NT2/D1 (cell line): Measurements from ENCODE around the gene FOXO6.
A peak's percentile ranks its signal among the peaks of the same experiment; 100 is the strongest.

Experiments
- DNase-seq: peaks from one replicate; pipeline ENCODE4 v3.0.0-alpha.2; 2011; ENCODE audit warnings: low read depth, low spot score
- H3K27me3 ChIP-seq: 2 replicates; pipeline ENCODE4 v1.6.0; 2011; ENCODE audit warnings: mild to moderate bottlenecking; ENCODE audit not compliant: insufficient read length, insufficient read depth
- H3K36me3 ChIP-seq: 2 replicates; pipeline ENCODE4 v1.6.1; 2011; ENCODE audit warnings: mild to moderate bottlenecking, low read length, mixed read lengths; ENCODE audit not compliant: insufficient read depth, insufficient read length
- H3K4me1 ChIP-seq: 2 replicates; pipeline ENCODE4 v1.5.1; 2011; ENCODE audit not compliant: insufficient read depth, insufficient read length
- H3K4me3 ChIP-seq: 2 replicates; pipeline ENCODE4 v1.5.1; 2011; ENCODE audit warnings: low read depth; ENCODE audit not compliant: insufficient read length
- H3K9ac ChIP-seq: 2 replicates; pipeline ENCODE4 v1.6.0; 2011; ENCODE audit warnings: low read depth; ENCODE audit not compliant: insufficient read length
- H3K9me3 ChIP-seq: 2 replicates; pipeline ENCODE4 v1.5.1; 2011; ENCODE audit warnings: mild to moderate bottlenecking, low read length; ENCODE audit not compliant: insufficient read depth
- SUZ12 ChIP-seq: IDR thresholded peaks from 2 replicates; pipeline ENCODE4 v1.6.1; 2011; ENCODE audit not compliant: insufficient read length, insufficient read depth; ENCODE audit errors: extremely low read depth
- YY1 ChIP-seq: IDR thresholded peaks from 2 replicates; pipeline ENCODE4 v1.6.1; 2011; ENCODE audit not compliant: insufficient read length, insufficient read depth
- ZNF274 ChIP-seq: IDR thresholded peaks from 2 replicates; pipeline ENCODE4 v1.6.1; 2011; ENCODE audit warnings: mild to moderate bottlenecking, low read depth, low read length

Gene FOXO6

DNA sequence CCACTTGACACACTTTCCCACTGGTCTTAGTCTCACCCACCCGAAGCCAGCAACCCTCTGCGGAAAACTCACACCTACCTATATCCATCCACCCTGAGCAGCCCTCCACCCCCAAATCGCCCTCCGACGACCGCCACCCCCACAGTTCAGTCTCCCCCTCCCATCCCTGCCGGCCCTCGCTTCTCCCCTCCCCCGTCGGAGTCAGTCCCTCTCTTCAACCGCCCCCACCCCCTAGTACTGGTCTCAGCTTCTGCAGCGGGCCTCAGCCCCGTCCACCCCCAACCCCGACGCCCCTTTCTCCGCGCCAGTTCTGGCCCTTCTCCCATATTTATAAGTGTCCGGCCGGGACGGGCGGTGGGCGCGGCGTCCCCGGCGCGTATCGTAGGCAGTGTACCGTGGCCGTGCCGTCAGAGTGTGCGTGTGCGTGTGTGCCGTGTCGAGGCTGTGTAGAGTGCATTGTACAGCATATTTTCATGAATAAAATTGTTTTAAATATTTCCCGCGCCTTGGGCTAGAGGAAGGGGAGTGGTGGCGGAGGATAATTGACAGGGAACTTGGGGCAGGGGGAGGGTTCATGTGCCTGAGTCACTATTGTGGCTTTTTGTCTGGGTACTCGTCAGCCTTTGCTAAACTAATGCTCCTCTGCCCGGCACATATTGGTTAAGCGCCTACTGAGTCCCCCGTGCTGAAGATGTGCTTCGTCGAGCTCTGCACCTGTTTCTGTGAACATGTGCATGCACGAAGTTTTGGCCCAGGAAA, 22.0 kb downstream of the FOXO6 start:
- Histone ChIP-seq H3K36me3 (peaks cover 8% of the 10 kb centered on the region), H3K9me3 (no peaks in the 10 kb centered on the region), H3K4me3 (peak overlapping the region; percentile 69), H3K27me3 (peaks cover 74% of the 10 kb centered on the region), H3K4me1 (peaks cover 39% of the 10 kb centered on the region), H3K9ac (peak overlapping the region; percentile 88)
- no peak for DNase-seq
- no peak for TF ChIP-seq ZNF274
- TF ChIP-seq YY1: no peak
- no peak for TF ChIP-seq SUZ12

DNA sequence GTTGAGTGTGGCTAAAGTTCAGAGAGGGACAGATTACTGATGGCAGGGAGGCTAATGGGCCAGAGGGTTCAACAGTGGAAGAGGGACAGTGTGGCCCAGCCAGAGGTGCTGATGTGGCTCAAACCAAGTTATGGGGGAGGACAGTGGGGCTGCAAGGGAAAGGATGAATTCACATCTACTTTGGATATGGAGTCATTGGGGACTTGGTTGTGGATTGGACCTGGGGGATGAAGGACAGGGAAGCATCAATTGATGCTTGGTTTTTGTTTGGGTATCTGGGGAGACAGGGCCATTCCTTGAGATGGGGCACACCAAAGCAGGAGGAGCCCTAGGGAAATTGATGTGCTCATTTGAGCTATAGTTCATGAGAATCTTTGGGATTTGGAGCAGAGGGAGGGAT, 23.3 kb downstream of the FOXO6 start:
- Histone ChIP-seq H3K27me3 (peaks cover 69% of the 10 kb centered on the region), H3K4me1 (peaks cover 44% of the 10 kb centered on the region), H3K4me3 (no peak overlapping the region), H3K9ac (no peak overlapping the region), H3K36me3 (no peaks in the 10 kb centered on the region), H3K9me3 (no peaks in the 10 kb centered on the region)
- no peak for TF ChIP-seq ZNF274
- no peak for TF ChIP-seq SUZ12
- TF ChIP-seq YY1: no peak
- DNase-seq: no peak

GRCh38 chr1:41385398-41386195, 24.4 kb downstream of the FOXO6 start:
- Histone ChIP-seq H3K4me1 (peaks cover 38% of the 10 kb centered on the region), H3K9me3 (no peaks in the 10 kb centered on the region), H3K4me3 (no peak overlapping the region), H3K9ac (peak overlapping the region; percentile 46), H3K36me3 (no peaks in the 10 kb centered on the region), H3K27me3 (peaks cover 59% of the 10 kb centered on the region)
- DNase-seq: no peak
- TF ChIP-seq YY1: no peak
- TF ChIP-seq ZNF274: no peak
- no peak for TF ChIP-seq SUZ12

DNA sequence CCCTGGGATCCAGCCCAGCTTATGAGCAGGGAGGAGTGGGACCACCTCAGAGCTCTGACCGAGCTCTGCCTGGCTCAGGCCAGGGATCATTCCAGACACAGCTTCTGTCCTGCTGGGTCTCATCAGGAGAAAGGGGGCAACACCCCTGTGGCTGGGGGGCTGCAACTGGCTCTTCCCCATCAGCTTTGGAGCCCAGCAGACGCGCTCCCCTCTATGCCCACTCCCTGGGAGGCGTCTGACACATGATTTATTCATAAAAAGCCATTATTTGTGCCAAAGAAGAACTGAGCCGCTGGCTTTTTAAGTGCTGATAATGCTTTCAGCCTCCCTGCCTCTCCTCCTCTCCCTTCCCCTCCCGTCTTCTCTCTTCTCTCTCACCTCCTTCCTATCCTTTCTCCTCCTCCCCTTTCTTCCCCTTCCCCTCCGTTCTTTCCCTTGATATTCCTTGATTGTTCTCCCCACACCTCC, 25.0 kb downstream of the FOXO6 start:
- Histone ChIP-seq H3K4me1 (peaks cover 35% of the 10 kb centered on the region), H3K27me3 (peaks cover 53% of the 10 kb centered on the region), H3K9ac (peak overlapping the region; percentile 46), H3K36me3 (no peaks in the 10 kb centered on the region), H3K9me3 (no peaks in the 10 kb centered on the region), H3K4me3 (no peak overlapping the region)
- no peak for DNase-seq
- no peak for TF ChIP-seq YY1

- H3K36me3 ChIP-seq: no peaks in the 10 kb centered on the region
- H3K27me3 ChIP-seq: peaks cover 49% of the 10 kb centered on the region
- TF ChIP-seq YY1: no peak
- no peak for TF ChIP-seq SUZ12
- peak; percentile 93 for DNase-seq
- peaks cover 37% of the 10 kb centered on the region for H3K4me1 ChIP-seq
- H3K9me3 ChIP-seq: no peaks in the 10 kb centered on the region
- peak overlapping the region; percentile 33 for H3K9ac ChIP-seq
- no peak overlapping the region for H3K4me3 ChIP-seq
These were observed 26.4 kb downstream of the FOXO6 start for GRCh38 chr1:41387667-41388091.

GRCh38 chr1:41388510-41388909, 27.3 kb downstream of the FOXO6 start:
- no peaks in the 10 kb centered on the region for H3K9me3 ChIP-seq
- peaks cover 37% of the 10 kb centered on the region for H3K4me1 ChIP-seq
- peak overlapping the region; percentile 3 for H3K9ac ChIP-seq
- DNase-seq: no peak
- peaks cover 47% of the 10 kb centered on the region for H3K27me3 ChIP-seq
- no peak overlapping the region for H3K4me3 ChIP-seq
- TF ChIP-seq YY1 (no peak), SUZ12 (no peak), ZNF274 (no peak)
- no peaks in the 10 kb centered on the region for H3K36me3 ChIP-seq

DNA sequence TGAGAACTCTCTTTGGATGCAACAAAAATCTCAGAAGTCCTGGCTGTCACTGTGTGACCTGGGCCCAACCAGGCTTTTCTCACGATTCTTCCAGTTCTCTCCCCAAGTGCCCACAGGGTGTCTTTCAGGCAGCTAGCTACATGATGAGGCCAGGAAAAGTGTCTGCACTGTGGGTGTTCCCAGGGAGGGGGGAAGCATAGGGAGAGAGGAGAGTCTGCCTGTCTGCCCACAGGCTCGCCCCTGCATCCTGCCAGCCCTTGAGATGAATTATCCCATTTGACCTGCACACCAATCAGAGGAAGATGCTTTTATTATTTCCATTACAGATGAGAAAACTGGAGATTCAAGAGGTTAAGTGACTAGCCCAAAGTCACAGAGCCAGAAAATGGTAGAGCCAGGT, 27.8 kb downstream of the FOXO6 start:
- Histone ChIP-seq H3K4me3 (no peak overlapping the region), H3K4me1 (peaks cover 32% of the 10 kb centered on the region)

More for the DNA sequence above, 27.8 kb downstream of the FOXO6 start:
- no peak overlapping the region for H3K9ac ChIP-seq
- no peak for TF ChIP-seq YY1
- no peak for TF ChIP-seq ZNF274
- no peak for TF ChIP-seq SUZ12
- no peaks in the 10 kb centered on the region for H3K36me3 ChIP-seq
- no peaks in the 10 kb centered on the region for H3K9me3 ChIP-seq
- H3K27me3 ChIP-seq: peaks cover 43% of the 10 kb centered on the region
- DNase-seq: no peak
